Right lung (tissue), 10 donors: ENCODE data around the gene KLB. TPM values are rescaled to one million over a fixed set of nuclear protein-coding genes. Genes with fewer than 3 reads are reported as not detected.
"Not testable (repeated sequence)": the region's sequence is repeated elsewhere in the genome, so short reads cannot be mapped to it uniquely, and the experiment has no call there.

Source experiments
- DNase-seq, 2 donors: peaks; one replicate each; pipeline ENCODE4 v3.0.0-alpha.2; 2013
- long read RNA-seq, 8 donors: transcript quantifications; one replicate each; lab custom pipeline, GENCODE V29; 2026
- polyA plus RNA-seq, 5 donors: library from polyadenylated mRNA; unstranded; fragments of 120-200 nt; gene quantifications; one replicate each; pipeline versions ENCODE4 v1.2.1 to v1.2.3, GENCODE V29; 2013; ENCODE audit warnings: inconsistent platforms in 1 of 5, low replicate concordance in 1 of 5; ENCODE audit not compliant: insufficient read length in 5 of 5, insufficient read depth in 1 of 5

KLB gene
- under 1 TPM; 0.19 to 0.69 (median 0.31) TPM for polyA plus RNA-seq
- long read RNA-seq, donor 1, partial matches to known transcripts, result 2,416 of 2,588 reads
- long read RNA-seq, donor 1, other reads (novel, unspliced or antisense), result 172 of 2,588 reads
- long read RNA-seq, donor 2, partial matches to known transcripts, result 783 of 837 reads
- long read RNA-seq, donor 2, other reads (novel, unspliced or antisense), result 54 of 837 reads
- long read RNA-seq, donor 3, partial matches to known transcripts, result 1,703 of 1,800 reads
- long read RNA-seq, donor 3, other reads (novel, unspliced or antisense), result 97 of 1,800 reads
- long read RNA-seq, donor 4, partial matches to known transcripts, result 1,386 of 1,499 reads
- long read RNA-seq, donor 4, other reads (novel, unspliced or antisense), result 113 of 1,499 reads
- long read RNA-seq, donor 5, partial matches to known transcripts, result 2,317 of 2,524 reads
- long read RNA-seq, donor 5, other reads (novel, unspliced or antisense), result 207 of 2,524 reads
- long read RNA-seq, donor 6, partial matches to known transcripts, result 1,383 of 1,495 reads
- long read RNA-seq, donor 6, other reads (novel, unspliced or antisense), result 112 of 1,495 reads
- long read RNA-seq, donor 7, partial matches to known transcripts, result 1,323 of 1,435 reads
- long read RNA-seq, donor 7, other reads (novel, unspliced or antisense), result 112 of 1,435 reads
- long read RNA-seq, donor 8, partial matches to known transcripts, result 825 of 872 reads
- long read RNA-seq, donor 8, other reads (novel, unspliced or antisense), result 47 of 872 reads

DNA sequence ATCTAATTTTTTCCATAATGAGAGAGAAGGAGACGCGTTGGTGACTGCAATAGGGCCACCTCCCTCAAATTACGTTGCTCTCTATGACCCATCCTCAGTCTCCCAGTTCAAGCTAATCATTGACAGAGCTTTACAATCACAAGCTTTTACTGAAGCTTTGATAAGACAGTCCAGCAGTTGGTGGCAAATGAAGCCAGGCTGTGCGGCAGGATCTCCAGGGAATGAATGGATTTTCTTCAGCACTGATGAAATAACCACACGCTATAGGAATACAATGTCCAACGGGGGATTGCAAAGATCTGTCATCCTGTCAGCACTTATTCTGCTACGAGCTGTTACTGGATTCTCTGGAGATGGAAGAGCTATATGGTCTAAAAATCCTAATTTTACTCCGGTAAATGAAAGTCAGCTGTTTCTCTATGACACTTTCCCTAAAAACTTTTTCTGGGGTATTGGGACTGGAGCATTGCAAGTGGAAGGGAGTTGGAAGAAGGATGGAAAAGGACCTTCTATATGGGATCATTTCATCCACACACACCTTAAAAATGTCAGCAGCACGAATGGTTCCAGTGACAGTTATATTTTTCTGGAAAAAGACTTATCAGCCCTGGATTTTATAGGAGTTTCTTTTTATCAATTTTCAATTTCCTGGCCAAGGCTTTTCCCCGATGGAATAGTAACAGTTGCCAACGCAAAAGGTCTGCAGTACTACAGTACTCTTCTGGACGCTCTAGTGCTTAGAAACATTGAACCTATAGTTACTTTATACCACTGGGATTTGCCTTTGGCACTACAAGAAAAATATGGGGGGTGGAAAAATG, at the start of gene KLB:
TSS of gene KLB (plus strand) at position 168 of the 821 bp plus-strand sequence. CDS start at position 188, 20 bp downstream.
- DNase-seq, result no peak

DNA sequence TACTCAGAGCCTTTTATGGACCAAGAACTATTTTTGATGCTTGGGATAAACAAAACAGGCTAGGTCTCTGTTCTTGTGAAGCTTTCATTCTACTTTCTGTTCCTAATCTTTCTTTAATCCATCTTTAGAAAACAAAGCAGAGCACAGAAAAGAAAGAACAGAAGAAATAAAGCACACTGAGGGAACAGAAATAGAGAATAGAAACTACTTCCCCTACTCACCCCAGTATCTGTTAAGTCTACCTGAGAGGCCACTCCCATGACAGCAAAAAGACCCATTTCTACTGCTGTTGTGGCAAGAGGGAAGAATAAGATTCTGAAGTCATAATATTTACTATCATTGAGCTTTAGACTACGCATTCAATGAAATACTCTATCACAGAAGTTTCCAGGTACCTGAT, 49.7 kb upstream of the KLB start:
- DNase-seq, result no peak

DNA sequence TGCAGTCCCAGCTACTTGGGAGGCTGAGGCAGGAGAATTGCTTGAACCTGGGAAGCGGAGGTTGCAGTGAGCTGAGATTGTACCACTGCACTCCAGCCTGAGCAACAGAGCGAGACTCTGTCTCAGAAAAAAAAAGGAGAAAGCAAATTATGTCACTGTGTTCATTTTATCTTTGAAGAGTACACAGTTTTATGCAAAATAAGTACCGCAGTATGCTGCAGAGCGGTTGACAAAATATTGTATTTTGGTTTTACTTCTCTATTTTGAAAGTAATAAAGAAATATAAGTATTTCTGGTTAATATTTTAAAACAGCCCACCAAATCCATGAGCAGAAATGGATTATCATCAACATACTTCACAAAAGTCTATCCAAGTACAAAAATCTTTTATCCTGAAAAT, 46.1 kb upstream of the KLB start:
- not testable (repeated sequence) for DNase-seq

DNA sequence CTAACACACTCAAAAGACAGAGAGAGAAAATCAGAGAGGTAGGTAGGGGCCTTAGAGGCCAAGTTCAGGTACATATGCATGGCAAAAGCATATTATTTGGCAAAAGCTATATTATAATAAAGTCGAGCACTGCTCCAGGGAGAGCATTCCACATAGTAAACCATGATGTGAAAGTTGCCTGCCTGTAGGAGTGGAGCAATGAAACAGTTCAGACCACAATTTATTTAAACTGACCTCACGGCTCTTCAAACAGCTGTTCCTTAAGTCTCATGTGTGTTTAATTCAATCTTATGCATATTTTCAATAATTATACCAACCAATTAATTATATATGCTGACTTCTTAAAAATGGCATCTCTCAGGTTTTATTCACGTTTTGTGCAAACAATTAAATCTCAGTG, 43.9 kb upstream of the KLB start:
- DNase-seq, result no peak

DNA sequence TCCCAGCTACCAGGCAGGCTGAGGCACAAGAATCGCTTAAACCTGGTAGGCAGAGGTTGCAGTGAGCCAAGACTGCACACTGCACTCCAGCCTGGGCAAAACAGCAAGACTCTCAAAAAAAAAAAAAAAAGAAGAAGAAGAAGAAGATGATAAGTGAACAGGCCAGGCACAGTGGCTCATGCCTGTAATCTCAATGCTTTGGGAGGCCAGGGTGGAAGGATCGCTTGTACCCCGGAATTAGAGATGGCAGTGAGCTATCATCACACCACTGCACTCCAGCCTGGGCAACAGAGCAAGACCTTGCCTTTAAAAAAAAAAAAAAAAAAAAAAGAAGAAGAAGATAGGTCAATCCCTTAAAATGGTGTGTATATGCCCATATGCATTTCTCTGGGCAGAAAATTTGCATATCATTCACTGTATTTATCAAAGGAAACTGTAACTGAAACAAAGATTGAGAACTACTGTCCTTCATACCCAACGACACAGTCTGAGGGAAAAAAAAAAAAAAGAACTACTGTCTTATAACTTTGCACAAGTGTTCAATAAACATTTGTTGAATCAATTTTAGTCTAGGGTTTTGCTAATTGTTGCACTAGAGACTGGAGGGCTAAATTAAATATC, 42.8 kb upstream of the KLB start:
- no peak for DNase-seq

DNA sequence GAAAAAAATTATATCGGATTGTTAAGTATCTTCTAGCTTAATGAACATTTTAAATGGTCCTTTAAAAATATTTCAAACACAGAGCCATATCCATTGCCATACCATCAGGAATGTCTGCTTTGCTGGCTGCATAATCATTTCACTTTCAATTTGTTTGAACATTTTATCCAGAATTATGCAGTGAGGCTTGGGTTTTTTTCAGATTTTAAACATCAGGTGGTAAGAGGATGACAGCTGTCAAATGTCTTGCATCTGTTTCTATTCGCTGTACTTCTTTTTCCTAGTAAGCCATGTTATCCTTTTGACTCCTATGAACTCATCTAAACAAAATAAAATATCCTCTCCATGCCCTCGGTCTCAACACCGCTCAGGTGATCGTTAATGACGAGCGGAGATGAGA, 41.4 kb upstream of the KLB start:
- DNase-seq, result no peak

GRCh38 chr4:39365830-39366771, 40.6 kb upstream of the KLB start, which contains the start of gene RFC1:
Gene RFC1, minus strand, starts transcription at chr4:39366362. Its CDS starts 121 bp downstream, at chr4:39366241.
- DNase-seq, result peak; percentile 92 to 93

DNA sequence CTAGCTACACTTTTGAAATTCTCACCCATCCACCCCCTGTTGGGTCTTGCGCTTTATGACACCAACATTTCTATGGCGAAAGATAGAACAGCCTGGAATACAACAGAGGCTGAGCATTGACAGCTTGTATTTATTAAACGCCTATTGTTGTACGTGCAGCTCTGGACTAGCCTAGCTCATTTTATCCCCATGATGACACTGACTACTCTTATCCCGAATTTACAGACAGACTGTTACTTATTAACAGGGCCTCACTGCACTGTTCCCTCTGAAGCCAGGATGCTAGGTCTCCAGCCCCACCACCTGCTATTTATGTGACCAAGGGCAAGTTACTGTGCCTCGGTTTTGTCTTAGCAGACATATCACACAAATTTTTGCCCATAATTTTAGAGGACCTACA, 39.6 kb upstream of the KLB start:
- DNase-seq, result no peak

DNA sequence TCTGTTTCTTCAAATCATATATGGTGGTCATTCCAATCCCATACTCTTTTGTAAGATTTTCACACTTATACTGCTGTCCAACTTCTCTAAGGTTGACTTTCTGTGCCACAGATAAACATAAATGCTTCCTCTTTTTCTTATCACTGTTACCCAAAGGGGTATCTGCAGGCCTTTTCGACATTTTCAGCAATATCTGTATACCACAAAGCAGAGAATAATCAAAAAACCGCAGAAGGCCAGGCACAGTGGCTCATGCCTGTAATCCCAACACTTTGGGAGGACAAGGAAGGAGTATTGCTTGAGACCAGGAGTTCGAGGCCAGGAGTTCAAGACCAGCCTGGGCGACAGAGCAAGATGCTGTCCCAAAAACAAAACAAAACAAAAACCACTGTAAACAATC, 37.4 kb upstream of the KLB start:
- DNase-seq, result no peak

- DNase-seq, result not testable (repeated sequence)
These were observed 35.5 kb upstream of the KLB start for GRCh38 chr4:39371209-39371608.

DNA sequence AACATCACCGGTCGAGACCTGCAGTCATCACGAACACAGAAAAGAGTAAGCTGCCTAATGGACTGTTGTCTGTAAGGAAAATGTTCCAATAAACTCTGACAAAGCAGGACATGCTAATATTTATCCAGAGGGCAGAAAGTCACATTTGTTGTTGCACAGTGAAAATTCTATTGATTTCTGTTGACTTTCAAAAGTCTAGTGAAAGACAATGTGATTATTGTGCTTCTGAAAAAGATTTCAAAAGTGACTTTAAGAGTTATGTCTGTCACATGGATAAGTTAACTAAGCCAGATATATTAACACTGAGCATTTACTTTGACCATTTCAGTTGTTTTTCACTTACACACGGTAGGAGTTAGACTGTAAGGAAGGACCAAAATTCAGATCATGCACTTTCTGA, 31.3 kb upstream of the KLB start:
- no peak for DNase-seq

DNA sequence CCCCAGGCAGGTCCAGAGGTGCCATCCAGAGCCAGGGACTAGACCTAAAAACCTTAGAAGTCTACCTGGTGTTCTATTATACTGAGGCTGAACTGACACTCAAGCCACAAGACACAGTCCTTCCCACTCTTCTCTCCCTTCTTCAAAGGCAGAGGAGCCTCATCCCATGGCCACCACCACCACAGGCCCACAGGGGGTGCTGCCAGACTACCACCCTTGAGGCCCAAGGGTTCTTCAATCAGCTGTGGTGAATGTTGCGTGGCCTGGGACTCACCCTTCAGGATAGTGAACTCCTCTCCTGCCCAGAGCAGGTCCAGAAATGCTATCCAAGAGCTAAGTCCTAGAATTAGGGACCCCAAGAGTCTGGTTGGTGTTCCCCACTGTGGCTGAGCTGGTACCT, 23.0 kb upstream of the KLB start:
- no peak for DNase-seq

GRCh38 chr4:39384563-39384962, 22.2 kb upstream of the KLB start:
- no peak for DNase-seq

GRCh38 chr4:39390603-39391002, 16.1 kb upstream of the KLB start:
- DNase-seq, result no peak

- DNase-seq, result no peak
These were observed 12.0 kb upstream of the KLB start for GRCh38 chr4:39394706-39395105.

- DNase-seq, result not testable (repeated sequence)
These were observed 5.1 kb upstream of the KLB start for GRCh38 chr4:39401640-39402039.

- no peak for DNase-seq
These were observed 805 bp downstream of the KLB start for GRCh38 chr4:39407584-39407885.

- DNase-seq, result no peak
These were observed 3.7 kb downstream of the KLB start for GRCh38 chr4:39410415-39410814.

DNA sequence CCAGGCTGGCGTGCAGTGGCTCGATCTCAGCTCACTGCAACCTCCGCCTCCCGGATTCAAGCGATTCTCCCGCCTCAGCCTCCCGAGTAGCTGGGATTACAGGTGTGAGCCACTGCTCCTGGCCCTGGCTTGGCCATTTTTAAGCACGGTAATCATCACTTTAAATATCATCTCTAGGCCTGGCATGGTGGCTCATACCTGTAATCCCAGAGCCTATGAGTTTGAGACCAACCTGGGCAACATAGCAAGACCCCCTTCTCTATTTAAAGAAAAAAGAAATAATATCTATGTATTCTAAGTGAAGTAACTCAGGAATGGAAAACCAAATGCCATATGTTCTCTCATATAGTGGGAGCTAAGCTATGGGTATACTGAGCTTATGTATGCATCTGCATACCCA, 4.8 kb downstream of the KLB start:
- DNase-seq, result not testable (repeated sequence)

DNA sequence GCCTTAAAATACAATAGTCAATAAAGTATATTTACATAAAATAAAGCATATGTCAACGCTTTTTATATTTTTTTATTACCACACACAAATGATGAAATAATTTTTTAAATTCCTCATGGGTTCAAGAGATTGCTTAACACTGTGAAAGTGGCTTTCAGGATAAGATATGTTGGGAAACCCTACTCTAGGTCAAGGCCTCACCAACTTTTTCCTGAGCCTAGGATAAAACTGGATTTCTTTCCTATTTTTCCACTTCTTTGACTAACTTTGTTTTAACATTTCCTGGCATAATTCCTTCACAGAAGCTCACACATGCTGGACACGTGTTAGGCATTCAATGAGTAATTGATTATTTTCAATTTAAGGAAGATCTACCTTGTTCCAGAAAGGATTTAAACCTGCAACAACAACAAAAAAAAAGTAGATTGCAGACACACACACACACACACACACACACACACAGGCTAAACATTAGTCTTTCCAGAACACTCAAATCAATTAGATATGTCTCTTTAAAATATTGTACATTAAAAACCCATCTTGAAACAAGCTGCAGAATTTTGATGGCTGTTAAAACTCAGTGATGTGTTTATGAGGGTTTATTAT, 9.1 kb downstream of the KLB start:
- DNase-seq, result no peak
